Endothelial cell of umbilical vein (primary cell): ENCODE results near the gene RTN1. TPM values are rescaled to one million over a fixed set of nuclear protein-coding genes. Genes with fewer than 3 reads are reported as not detected.

ENCODE experiments used
- BruUV-seq: library from RNA; stranded (reverse); fragments of 400-500 nt; replicated peaks from 2 replicates; lab custom pipeline; 2021; lab: Mats Ljungman, UMichigan
- CTCF ChIA-PET: fragments of 300-600, 350-600 bp; sonication (Branson Sonifier 250); formaldehyde crosslinking; loops from one replicate; lab custom pipeline; 2021; ENCODE audit warnings: antibody characterized with exemption, inconsistent platforms; lab: Charles Lee
- POLR2A ChIA-PET: fragments of 300-600, 350-600 bp; sonication (Branson Sonifier 250); formaldehyde crosslinking; loops from one replicate; lab custom pipeline; 2021; ENCODE audit warnings: antibody characterized with exemption, inconsistent platforms; lab: Charles Lee
- DNase-seq: peaks from one replicate; pipeline ENCODE4 v3.0.0-alpha.2; 2011; ENCODE audit warnings: low read depth, low spot score
- FAIRE-seq: peaks from 2 replicates; lab custom pipeline; 2011; peaks lifted over from hg19 to GRCh38; lab: Jason Lieb, UNC
- H2AFZ ChIP-seq: 2 replicates; pipeline ENCODE4 v1.6.0; 2012; ENCODE audit warnings: low read depth, low read length, control low read depth, inconsistent platforms
- H3K27ac ChIP-seq: 2 replicates; pipeline ENCODE4 v1.5.1; 2011; ENCODE audit warnings: low read depth, mild to moderate bottlenecking, control low read depth, low read length, moderate library complexity; ENCODE audit not compliant: insufficient read depth
- H3K27me3 ChIP-seq, 2 experiments: 2 replicates each; pipeline versions ENCODE4 v1.6.0 to v1.6.1; 2011; ENCODE audit warnings: low read length in 2 of 2, mixed read lengths in 1 of 2; ENCODE audit not compliant: control insufficient read depth in 2 of 2, insufficient read depth in 2 of 2
- H3K36me3 ChIP-seq, 2 experiments: 2 replicates in 1 of 2; 3 replicates in 1 of 2; pipeline ENCODE4 v1.5.1; 2011; ENCODE audit warnings: low read length in 2 of 2, mild to moderate bottlenecking in 1 of 2, moderate library complexity in 1 of 2; ENCODE audit not compliant: control insufficient read depth in 2 of 2, insufficient read depth in 2 of 2; ENCODE audit errors: extremely low read depth in 1 of 2
- H3K4me1 ChIP-seq: 3 replicates; pipeline ENCODE4 v1.5.1; 2011; ENCODE audit warnings: mild to moderate bottlenecking, low read length; ENCODE audit not compliant: control insufficient read depth, insufficient read depth; ENCODE audit errors: extremely low read depth
- H3K4me2 ChIP-seq: 2 replicates; pipeline ENCODE4 v1.6.1; 2011; ENCODE audit warnings: low read length, control low read depth, mixed read lengths; ENCODE audit not compliant: insufficient read depth
- H3K4me3 ChIP-seq, 3 experiments: fragments of 200-600 bp in 1 of 3; sonication (generic), shearing (Covaris generic) in 1 of 3; replicated peaks in 1 of 3; 2 replicates each; pipeline ENCODE4 v1.5.1; 2011 to 2016; ENCODE audit warnings: control low read depth in 3 of 3, low read length in 3 of 3, mild to moderate bottlenecking in 2 of 3, inconsistent platforms in 1 of 3, low read depth in 1 of 3, moderate library complexity in 1 of 3; ENCODE audit not compliant: insufficient read depth in 1 of 3
- H3K79me2 ChIP-seq: 2 replicates; pipeline ENCODE4 v1.6.0; 2012; ENCODE audit warnings: low read length, inconsistent platforms; ENCODE audit not compliant: control insufficient read depth, insufficient read depth
- H3K9ac ChIP-seq: replicated peaks from 2 replicates; pipeline ENCODE3; 2011; ENCODE audit warnings: low read length, control low read depth; ENCODE audit not compliant: insufficient read depth; ENCODE audit errors: extremely low read depth
- H3K9me1 ChIP-seq: replicated peaks from 3 replicates; pipeline ENCODE4 v1.6.0; 2011; ENCODE audit warnings: mild to moderate bottlenecking, low read length; ENCODE audit not compliant: control insufficient read depth, insufficient read depth; ENCODE audit errors: extremely low read depth
- H3K9me3 ChIP-seq: replicated peaks from 2 replicates; pipeline ENCODE4 v1.5.1; 2012; ENCODE audit warnings: low read length, inconsistent platforms; ENCODE audit not compliant: control insufficient read depth, insufficient read depth
- H4K20me1 ChIP-seq: replicated peaks from 2 replicates; pipeline ENCODE3; 2011; ENCODE audit warnings: mild to moderate bottlenecking, low read length; ENCODE audit not compliant: control insufficient read depth, insufficient read depth; ENCODE audit errors: extremely low read depth
- CTCF ChIP-seq, 2 donors: IDR thresholded peaks; 1 replicate in 1 of 2; 2 replicates in 1 of 2; pipeline ENCODE4 v1.5.1; 2011; ENCODE audit warnings: low read length in 2 of 2, mild to moderate bottlenecking in 2 of 2, moderate library complexity in 2 of 2, control low read depth in 1 of 2, inconsistent platforms in 1 of 2, low read depth in 1 of 2; ENCODE audit not compliant: insufficient read depth in 1 of 2; ENCODE audit errors: extremely low read depth in 1 of 2
- GATA2 ChIP-seq: IDR thresholded peaks from 2 replicates; pipeline ENCODE4 v1.7.0; 2011; ENCODE audit warnings: low read depth, mild to moderate bottlenecking, moderate library complexity, mixed read lengths, low read length; ENCODE audit not compliant: insufficient read length, insufficient read depth
- dilution Hi-C: fragments of 300-500 bp; cut with MboI; formaldehyde crosslinking; loops from one replicate; pipeline ENCODE4 v1.15.0; 2019; ENCODE audit warnings: low sequenced_read_pairs; ENCODE audit not compliant: extremely low pct_ligation_motif_present
- intact Hi-C: fragments of 100-400 bp; cut with micrococcal nuclease; formaldehyde crosslinking; loops from one replicate; pipeline ENCODE4 v1.10.0; 2022
- polyA plus RNA-seq, 4 experiments: library from polyadenylated mRNA; depleted of rRNA in 3 of 4; stranded (reverse) in 3 of 4; unstranded in 1 of 4; fragments of >200 nt; gene quantifications; 2 replicates each; pipeline versions ENCODE4 v1.2.1 to v1.2.3, GENCODE V29; 2011 to 2012; ENCODE audit warnings: missing spikeins in 1 of 4
- total RNA-seq: library from RNA; stranded (reverse); gene quantifications from 2 replicates; pipeline ENCODE4 v1.2.3, GENCODE V29; 2021

Gene RTN1
- total and polyA plus RNA-seq, 2 donors (not counting 3 experiments of a cell fraction or from before 2014, with no cell fraction given): 0.10 to 0.29 TPM

- Histone ChIP-seq H3K9ac (no peak within 1 kb of the TSS), H3K4me2 (peak within 1 kb of the TSS; percentile 53), H3K4me3 (peak within 1 kb of the TSS in 2 of 3 experiments; percentile 18 to 38), H3K36me3 (no peaks in the 10 kb centered on the region), H3K27me3 (peaks cover 0 to 13% of the 10 kb centered on the region in 2 experiments), H3K79me2 (no peaks in the 10 kb centered on the region), H3K4me1 (no peaks in the 10 kb centered on the region), H2AFZ (peak within 1 kb of the TSS; percentile 91), H3K9me3 (no peaks in the 10 kb centered on the region), H3K27ac (no peak within 1 kb of the TSS), H4K20me1 (no peaks in the 10 kb centered on the region), H3K9me1 (no peaks in the 10 kb centered on the region)
- TF ChIP-seq CTCF (IDR thresholded peaks at IDR 0.05; ENCODE audit: extremely low read depth in 1 of 2, insufficient read depth in 1 of 2, low read depth in 1 of 2, low read length in 2 of 2) (peak; percentile 81 to 84), GATA2 (no peak)
- DNase-seq (peak; percentile 63), FAIRE-seq (peak; percentile 73)
- CTCF ChIA-PET: interaction anchor here (0.6 to 3.4 kb wide), 28 partner anchors 9 to 1075 kb away, joined by 3 to 37 read pairs (median 4); partner anchors contain the start of genes GPR135, JKAMP and L3HYPDH
- POLR2A ChIA-PET: no interaction called here
- no TSS peak for BruUV-seq
- intact Hi-C loops (loop anchor here (1.0 kb wide), 4 partner anchors 64 to 548 kb away; no protein-coding TSS in a partner anchor), dilution Hi-C loops (no loop called here)
These were observed 294.0 kb downstream of the RTN1 start, which contains the start of gene CCDC175 for GRCh38 chr14:59576332-59577294. CCDC175 (minus strand) TSS chr14:59576812; CDS start chr14:59576775, 37 bp downstream.
